Urinary bladder (tissue), 4 donors: ENCODE results near the gene PANK4. TPM values are rescaled to one million over a fixed set of nuclear protein-coding genes. Genes with fewer than 3 reads are reported as not detected.

Experiments used
- DNase-seq: peaks from one replicate; pipeline ENCODE4 v3.0.0-alpha.2; 2015; ENCODE audit errors: extremely low spot score
- H3K27ac ChIP-seq: one replicate; pipeline ENCODE4 v1.5.1; 2013; ENCODE audit warnings: low read depth, mild to moderate bottlenecking, moderate library complexity
- H3K36me3 ChIP-seq: one replicate; pipeline ENCODE4 v1.6.1; 2013; ENCODE audit warnings: mild to moderate bottlenecking, moderate library complexity; ENCODE audit not compliant: insufficient read depth
- H3K4me1 ChIP-seq: one replicate; pipeline ENCODE4 v1.6.1; 2013; ENCODE audit warnings: mild to moderate bottlenecking, moderate library complexity; ENCODE audit not compliant: insufficient read depth
- H3K4me3 ChIP-seq: one replicate; pipeline ENCODE4 v1.5.1; 2013; ENCODE audit warnings: low read depth, low read length
- WGBS: extraction: QIAGEN DNeasy Blood & Tissue Kit; methylation state at CpG from one replicate; pipeline ENCODE4 v1.1.7; 2013; 5-methylcytosine and 5-hydroxymethylcytosine counted together
- polyA plus RNA-seq: library from polyadenylated mRNA; stranded (reverse); fragments of 200-250 nt; gene quantifications from one replicate; pipeline ENCODE4 v1.2.3, GENCODE V29; 2013
- total RNA-seq: library from RNA; depleted of rRNA; stranded (reverse); fragments of >200 nt; gene quantifications from one replicate; pipeline ENCODE4 v1.2.3, GENCODE V29; 2014
- donor health status: healthy with polysubstance abuse.
- donor health status: healthy.

Gene PANK4
- total and polyA plus RNA-seq, 2 donors: 19.2 to 28.6 TPM

GRCh38 chr1:2494323-2494693, 32.1 kb downstream of the PANK4 start:
- no peak for DNase-seq
- H3K4me1 ChIP-seq: no peaks in the 10 kb centered on the region
- no peaks in the 10 kb centered on the region for H3K36me3 ChIP-seq
- no peak overlapping the region for H3K4me3 ChIP-seq
- whole genome bisulfite sequencing: 32% methylated on average over 19 of the region's 19 CpGs
- H3K27ac ChIP-seq: no peak overlapping the region

- no peak for DNase-seq
- WGBS: 41% methylated on average over 24 of the region's 24 CpGs
- Histone ChIP-seq H3K27ac (no peak overlapping the region), H3K36me3 (no peaks in the 10 kb centered on the region), H3K4me3 (no peak overlapping the region), H3K4me1 (no peaks in the 10 kb centered on the region)
Observed at GRCh38 chr1:2493691-2494322, 32.6 kb downstream of the PANK4 start.

- H3K4me3 ChIP-seq: no peak overlapping the region
- H3K27ac ChIP-seq: no peak overlapping the region
- 37% methylated on average over 19 of the region's 19 CpGs for WGBS
- H3K4me1 ChIP-seq: no peaks in the 10 kb centered on the region
- no peak for DNase-seq
- no peaks in the 10 kb centered on the region for H3K36me3 ChIP-seq
Observed at GRCh38 chr1:2493218-2493617, 33.2 kb downstream of the PANK4 start.

- H3K4me3 ChIP-seq: no peak overlapping the region
- H3K4me1 ChIP-seq: no peaks in the 10 kb centered on the region
- no peak overlapping the region for H3K27ac ChIP-seq
- WGBS: 74% methylated on average over 13 of the region's 13 CpGs
- DNase-seq: no peak
- no peaks in the 10 kb centered on the region for H3K36me3 ChIP-seq
Observed at GRCh38 chr1:2492091-2492490, 34.3 kb downstream of the PANK4 start.

- Histone ChIP-seq H3K27ac (no peak overlapping the region), H3K36me3 (no peaks in the 10 kb centered on the region), H3K4me1 (no peaks in the 10 kb centered on the region), H3K4me3 (no peak overlapping the region)
- DNase-seq: no peak
- WGBS: 89% methylated on average over 14 of the region's 14 CpGs
Observed at GRCh38 chr1:2489615-2490014, 36.8 kb downstream of the PANK4 start.

GRCh38 chr1:2488688-2489087, 37.7 kb downstream of the PANK4 start:
- H3K36me3 ChIP-seq: no peaks in the 10 kb centered on the region
- DNase-seq: no peak

GRCh38 chr1:2486558-2486957, 39.8 kb downstream of the PANK4 start:
- Histone ChIP-seq H3K36me3 (no peaks in the 10 kb centered on the region), H3K4me1 (no peaks in the 10 kb centered on the region), H3K4me3 (no peak overlapping the region), H3K27ac (no peak overlapping the region)
- no peak for DNase-seq
- WGBS: 83% methylated on average over 9 of the region's 9 CpGs

More at GRCh38 chr1:2488688-2489087, 37.7 kb downstream of the PANK4 start:
- WGBS: 88% methylated on average over 2 of the region's 2 CpGs
- H3K4me1 ChIP-seq: no peaks in the 10 kb centered on the region
- no peak overlapping the region for H3K27ac ChIP-seq
- no peak overlapping the region for H3K4me3 ChIP-seq

GRCh38 chr1:2486041-2486440, 40.4 kb downstream of the PANK4 start:
- no peak overlapping the region for H3K27ac ChIP-seq
- DNase-seq: no peak
- no peaks in the 10 kb centered on the region for H3K4me1 ChIP-seq
- no peaks in the 10 kb centered on the region for H3K36me3 ChIP-seq
- WGBS: 80% methylated on average over 4 of the region's 4 CpGs
- no peak overlapping the region for H3K4me3 ChIP-seq

GRCh38 chr1:2483970-2484369, 42.4 kb downstream of the PANK4 start:
- Histone ChIP-seq H3K36me3 (no peaks in the 10 kb centered on the region), H3K4me1 (no peaks in the 10 kb centered on the region), H3K27ac (no peak overlapping the region), H3K4me3 (no peak overlapping the region)
- DNase-seq: no peak
- 82% methylated on average over 15 of the region's 16 CpGs for WGBS

- H3K27ac ChIP-seq: no peak overlapping the region
- WGBS: 83% methylated on average over 13 of the region's 13 CpGs
- DNase-seq: no peak
- no peaks in the 10 kb centered on the region for H3K4me1 ChIP-seq
- no peaks in the 10 kb centered on the region for H3K36me3 ChIP-seq
- H3K4me3 ChIP-seq: no peak overlapping the region
Observed at GRCh38 chr1:2483026-2483425, 43.4 kb downstream of the PANK4 start.

GRCh38 chr1:2482588-2482987, 43.8 kb downstream of the PANK4 start:
- Histone ChIP-seq H3K4me3 (no peak overlapping the region), H3K27ac (no peak overlapping the region), H3K4me1 (no peaks in the 10 kb centered on the region), H3K36me3 (no peaks in the 10 kb centered on the region)
- no peak for DNase-seq
- 66% methylated on average over 11 of the region's 11 CpGs for WGBS

GRCh38 chr1:2481885-2482284, 44.5 kb downstream of the PANK4 start:
- no peaks in the 10 kb centered on the region for H3K4me1 ChIP-seq
- WGBS: 71% methylated on average over 10 of the region's 10 CpGs
- H3K4me3 ChIP-seq: no peak overlapping the region
- no peaks in the 10 kb centered on the region for H3K36me3 ChIP-seq
- no peak for DNase-seq
- no peak overlapping the region for H3K27ac ChIP-seq

GRCh38 chr1:2480986-2481364, 45.4 kb downstream of the PANK4 start:
- no peaks in the 10 kb centered on the region for H3K36me3 ChIP-seq
- no peak overlapping the region for H3K4me3 ChIP-seq
- no peak overlapping the region for H3K27ac ChIP-seq
- H3K4me1 ChIP-seq: no peaks in the 10 kb centered on the region
- no peak for DNase-seq
- 91% methylated on average over 12 of the region's 12 CpGs for WGBS

- H3K27ac ChIP-seq: no peak overlapping the region
- DNase-seq: no peak
- H3K4me3 ChIP-seq: no peak overlapping the region
- 82% methylated on average over 18 of the region's 18 CpGs for WGBS
- H3K36me3 ChIP-seq: no peaks in the 10 kb centered on the region
- H3K4me1 ChIP-seq: no peaks in the 10 kb centered on the region
Observed at GRCh38 chr1:2480236-2480985, 46.0 kb downstream of the PANK4 start.
